Testis (tissue), 2 donors: ENCODE measurements around the gene LYST.

Source experiments
- POLR2A ChIP-seq: fragments of 450-650 bp; IDR thresholded peaks from one replicate; pipeline ENCODE4 v1.6.1; 2017; ENCODE audit warnings: antibody characterized with exemption, mild to moderate bottlenecking, moderate library complexity
- TF ChIP-seq, protein P1 (sequence below), 3 experiments: fragments of 450-650 bp in 2 of 3; fragments of 200-600 bp in 1 of 3; sonication (generic) in 1 of 3; IDR thresholded peaks; one replicate each; pipeline ENCODE4 v1.5.1; 2016 to 2019; ENCODE audit warnings: antibody characterized with exemption in 3 of 3, mild to moderate bottlenecking in 2 of 3, moderate library complexity in 1 of 3

DNA sequence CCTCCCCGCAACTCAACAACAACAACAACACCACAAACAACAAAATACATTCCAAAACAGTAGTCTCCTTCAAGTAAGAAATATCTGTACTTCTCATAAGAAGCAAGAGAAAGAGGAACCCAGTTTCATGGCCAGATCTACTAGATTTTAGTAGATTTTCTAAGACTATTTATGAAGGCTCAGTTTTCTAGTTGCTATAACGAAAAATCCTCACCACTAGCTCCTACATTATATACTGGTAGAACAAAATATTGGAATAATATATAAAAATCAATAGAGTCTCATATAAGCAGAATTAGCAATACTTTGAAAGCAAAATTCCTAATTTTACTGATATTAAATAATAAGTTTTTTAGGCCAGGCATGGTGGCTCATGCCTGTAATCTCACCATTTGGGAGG, 86.9 kb downstream of the LYST start:
- TF ChIP-seq, protein P1, sequence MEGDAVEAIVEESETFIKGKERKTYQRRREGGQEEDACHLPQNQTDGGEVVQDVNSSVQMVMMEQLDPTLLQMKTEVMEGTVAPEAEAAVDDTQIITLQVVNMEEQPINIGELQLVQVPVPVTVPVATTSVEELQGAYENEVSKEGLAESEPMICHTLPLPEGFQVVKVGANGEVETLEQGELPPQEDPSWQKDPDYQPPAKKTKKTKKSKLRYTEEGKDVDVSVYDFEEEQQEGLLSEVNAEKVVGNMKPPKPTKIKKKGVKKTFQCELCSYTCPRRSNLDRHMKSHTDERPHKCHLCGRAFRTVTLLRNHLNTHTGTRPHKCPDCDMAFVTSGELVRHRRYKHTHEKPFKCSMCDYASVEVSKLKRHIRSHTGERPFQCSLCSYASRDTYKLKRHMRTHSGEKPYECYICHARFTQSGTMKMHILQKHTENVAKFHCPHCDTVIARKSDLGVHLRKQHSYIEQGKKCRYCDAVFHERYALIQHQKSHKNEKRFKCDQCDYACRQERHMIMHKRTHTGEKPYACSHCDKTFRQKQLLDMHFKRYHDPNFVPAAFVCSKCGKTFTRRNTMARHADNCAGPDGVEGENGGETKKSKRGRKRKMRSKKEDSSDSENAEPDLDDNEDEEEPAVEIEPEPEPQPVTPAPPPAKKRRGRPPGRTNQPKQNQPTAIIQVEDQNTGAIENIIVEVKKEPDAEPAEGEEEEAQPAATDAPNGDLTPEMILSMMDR (IDR thresholded peaks at IDR 0.05), result no peak
- no peak for TF ChIP-seq POLR2A
